GM12878 (cell line): ENCODE measurements around the gene KCNS1. TPM values are rescaled to one million over a fixed set of nuclear protein-coding genes. Genes with fewer than 3 reads are reported as not detected.

Experiments
- ATAC-seq: fragments of 200-7000 bp; cut with Tn5 transposase; 3 replicates; pipeline ENCODE4 v1.9.1; 2020; ENCODE audit warnings: mild to moderate bottlenecking, moderate library complexity
- BruUV-seq: library from RNA; stranded (reverse); fragments of 400-500 nt; replicated peaks from 2 replicates; lab custom pipeline; 2021; lab: Mats Ljungman, UMichigan
- CTCF ChIA-PET: fragments of 300-600 bp; sonication (Branson Sonifier 250); formaldehyde crosslinking; extraction: SDS; loops from one replicate; lab custom pipeline; 2021; ENCODE audit warnings: inconsistent platforms; lab: Yijun Ruan, JAX
- POLR2A ChIA-PET: fragments of 350-600 bp; formaldehyde crosslinking; extraction: SDS; loops from one replicate; lab custom pipeline; 2021; ENCODE audit warnings: inconsistent platforms; lab: Charles Lee
- RAD21 ChIA-PET: fragments of 300-600 bp; sonication (Branson Sonifier 250); formaldehyde crosslinking; loops from one replicate; lab custom pipeline; 2023; ENCODE audit warnings: antibody characterized with exemption; ENCODE audit not compliant: unreplicated experiment; lab: Charles Lee
- SMC1A ChIA-PET: fragments of 300-600 bp; sonication (Branson Sonifier 250); formaldehyde crosslinking; loops from one replicate; lab custom pipeline; 2023; ENCODE audit not compliant: unreplicated experiment, uncharacterized antibody; lab: Charles Lee
- DNase-seq: peaks from one replicate; pipeline ENCODE4 v3.0.0-alpha.2; 2011; ENCODE audit warnings: low read depth, low spot score
- FAIRE-seq: peaks from 3 replicates; lab custom pipeline; 2011; peaks lifted over from hg19 to GRCh38; lab: Jason Lieb, UNC
- H2AFZ ChIP-seq: 2 replicates; pipeline ENCODE4 v1.6.0; 2011; ENCODE audit warnings: low read depth, low read length, control low read depth; ENCODE audit not compliant: control insufficient read depth
- H3K27ac ChIP-seq: 2 replicates; pipeline ENCODE4 v1.5.1; 2011; ENCODE audit warnings: control low read depth; ENCODE audit not compliant: control insufficient read depth, insufficient read depth
- H3K27me3 ChIP-seq, 2 experiments: replicated peaks in 1 of 2; 2 replicates each; pipeline versions ENCODE4 v1.6.0 to v1.6.1; 2011; ENCODE audit warnings: low read length in 1 of 2; ENCODE audit not compliant: control insufficient read depth in 2 of 2, insufficient read depth in 2 of 2
- H3K36me3 ChIP-seq, 2 experiments: 2 replicates each; pipeline ENCODE4 v1.5.1; 2011; ENCODE audit warnings: low read length in 1 of 2; ENCODE audit not compliant: control insufficient read depth in 2 of 2, insufficient read depth in 2 of 2
- H3K4me1 ChIP-seq: 2 replicates; pipeline ENCODE4 v1.6.1; 2011; ENCODE audit warnings: mild to moderate bottlenecking, low read length, moderate library complexity, mixed read lengths; ENCODE audit not compliant: control insufficient read depth, insufficient read depth
- H3K4me2 ChIP-seq: 2 replicates; pipeline ENCODE4 v1.6.0; 2011; ENCODE audit warnings: control low read depth; ENCODE audit not compliant: control insufficient read depth, insufficient read depth
- H3K4me3 ChIP-seq: fragments of 200-600 bp; sonication (generic); 2 replicates; pipeline ENCODE4 v1.5.1; 2016
- H3K79me2 ChIP-seq: 2 replicates; pipeline ENCODE4 v1.6.0; 2011; ENCODE audit warnings: low read length; ENCODE audit not compliant: control insufficient read depth, insufficient read depth
- H3K9ac ChIP-seq: 2 replicates; pipeline ENCODE4 v1.8.0; 2011; ENCODE audit warnings: low read length, control low read depth, mixed read lengths; ENCODE audit not compliant: control insufficient read depth, insufficient read depth
- H3K9me3 ChIP-seq: replicated peaks from 3 replicates; pipeline ENCODE4 v1.5.1; 2011; ENCODE audit warnings: mild to moderate bottlenecking, low read length; ENCODE audit not compliant: control insufficient read depth, insufficient read depth
- H4K20me1 ChIP-seq: 2 replicates; pipeline ENCODE4 v1.6.0; 2011; ENCODE audit not compliant: control insufficient read depth, insufficient read depth
- ATF3 ChIP-seq: IDR thresholded peaks from 2 replicates; pipeline ENCODE4 v1.6.1; 2011; ENCODE audit warnings: low read depth, mild to moderate bottlenecking, low read length, moderate library complexity, borderline replicate concordance; ENCODE audit errors: extremely low read depth
- ATF7 ChIP-seq: fragments of 450-650 bp; IDR thresholded peaks from 2 replicates; pipeline ENCODE4 v1.6.1; 2016; ENCODE audit warnings: low read depth, mild to moderate bottlenecking
- ETV6 ChIP-seq, 2 experiments: fragments of 450-650 bp in 1 of 2; IDR thresholded peaks in 1 of 2; conservative IDR thresholded peaks in 1 of 2; 2 replicates each; pipeline ENCODE4 v1.6.1; 2014; ENCODE audit warnings: antibody characterized with exemption in 1 of 2, borderline replicate concordance in 1 of 2, low read depth in 1 of 2, mild to moderate bottlenecking in 1 of 2, moderate library complexity in 1 of 2
- HDAC2 ChIP-seq: fragments of 200-600 bp; sonication (generic); IDR thresholded peaks from 2 replicates; pipeline ENCODE4 v1.6.1; 2017
- JUNB ChIP-seq: IDR thresholded peaks from 2 replicates; pipeline ENCODE4 v1.6.1; 2016; ENCODE audit warnings: antibody characterized with exemption, mild to moderate bottlenecking
- JUND ChIP-seq: IDR thresholded peaks from 2 replicates; pipeline ENCODE4 v1.6.1; 2012; ENCODE audit warnings: low read depth, mild to moderate bottlenecking, low read length, improper control_type of control experiment, moderate library complexity
- KDM1A ChIP-seq: fragments of 200-600 bp; sonication (generic); IDR thresholded peaks from 2 replicates; pipeline ENCODE4 v1.6.1; 2016; ENCODE audit warnings: borderline replicate concordance
- LARP7 ChIP-seq: fragments of 450-650 bp; IDR thresholded peaks from 2 replicates; pipeline ENCODE4 v1.6.1; 2017; ENCODE audit warnings: mild to moderate bottlenecking
- NBN ChIP-seq: fragments of 450-650 bp; IDR thresholded peaks from 2 replicates; pipeline ENCODE4 v1.6.1; 2016
- NFYB ChIP-seq: IDR thresholded peaks from 2 replicates; pipeline ENCODE4 v1.6.1; 2011; ENCODE audit warnings: low read depth, mild to moderate bottlenecking, low read length, improper control_type of control experiment, moderate library complexity; ENCODE audit not compliant: insufficient read depth
- NR2F1 ChIP-seq: fragments of 450-650 bp; conservative IDR thresholded peaks from 2 replicates; pipeline ENCODE4 v1.6.1; 2017; ENCODE audit warnings: mild to moderate bottlenecking
- PML ChIP-seq: IDR thresholded peaks from 2 replicates; pipeline ENCODE4 v1.6.1; 2012; ENCODE audit warnings: low read length, inconsistent platforms
- PRDM15 ChIP-seq: fragments of 450-650 bp; formaldehyde crosslinking; IDR thresholded peaks from 2 replicates; pipeline ENCODE4 v1.4.0; 2020; ENCODE audit warnings: mild to moderate bottlenecking, moderate library complexity
- RUNX3 ChIP-seq: IDR thresholded peaks from 2 replicates; pipeline ENCODE4 v1.6.1; 2012; ENCODE audit warnings: low read length, inconsistent platforms
- SREBF1 ChIP-seq: IDR thresholded peaks from 2 replicates; pipeline ENCODE4 v1.6.1; 2012; ENCODE audit warnings: mild to moderate bottlenecking, low read length
- STAT3 ChIP-seq: IDR thresholded peaks from 2 replicates; pipeline ENCODE4 v1.6.1; 2011; ENCODE audit warnings: low read depth, low read length, improper control_type of control experiment
- TARDBP ChIP-seq: IDR thresholded peaks from 2 replicates; pipeline ENCODE4 v1.6.1; 2016; ENCODE audit warnings: borderline replicate concordance
- ZNF217 ChIP-seq: fragments of 450-650 bp; IDR thresholded peaks from 2 replicates; pipeline ENCODE4 v1.6.1; 2017; ENCODE audit warnings: antibody characterized with exemption, mild to moderate bottlenecking
- WGBS: methylation state at CpG from one replicate; pipeline ENCODE4 v1.1.6; 2016; ENCODE audit warnings: low lambda C conversion rate; ENCODE audit not compliant: insufficient replicate concordance, insufficient coverage; ENCODE audit errors: missing lambda C conversion rate; 5-methylcytosine and 5-hydroxymethylcytosine counted together
- in situ Hi-C: fragments of 300-500 bp; cut with MboI; formaldehyde crosslinking; loops from 9 replicates; pipeline ENCODE4 v1.14.3; 2018; ENCODE audit warnings: mixed read lengths
- intact Hi-C: fragments of 100-400 bp; cut with micrococcal nuclease; formaldehyde crosslinking; loops from one replicate; pipeline ENCODE4 v1.14.2; 2022; ENCODE audit not compliant: unreplicated experiment
- polyA plus RNA-seq, 11 experiments: library from polyadenylated mRNA; depleted of rRNA in 4 of 11; unstranded in 6 of 11; stranded (reverse) in 5 of 11; fragments of >200 nt; fragmentation: Nextera tagmentation in 4 of 11; fragmentation: Illumina TruSeq in 1 of 11; extraction: Ambion mirVana in 4 of 11; extraction: Trizol in 1 of 11; gene quantifications; 1 replicate in 1 of 11; 2 replicates in 10 of 11; pipeline versions ENCODE4 v1.2.1 to v1.2.3, GENCODE V29; 2011 to 2016; ENCODE audit warnings: inconsistent platforms in 2 of 11, missing spikeins in 2 of 11, low read depth in 1 of 11
- total RNA-seq, 4 experiments: library from RNA; depleted of rRNA in 3 of 4; stranded (reverse); fragments of >200 nt in 3 of 4; fragmentation: Illumina TruSeq in 1 of 4; extraction: Trizol in 1 of 4; gene quantifications; 2 replicates each; pipeline versions ENCODE4 v1.2.1 to v1.2.3, GENCODE V29; 2013 to 2021

Gene KCNS1
- total and polyA plus RNA-seq, 10 of the 15 experiments (the other 5 are each of a cell fraction or from before 2014, with no cell fraction given): not detected

- TF ChIP-seq JUND: no peak
- TF ChIP-seq ATF7: peak; percentile 32; the same call in 1 of the 2 replicates
- no peak for TF ChIP-seq JUNB
- TF ChIP-seq STAT3: 0 out of 2 replicates have a peak, but pooled peaks have one; percentile 38
- no peak for TF ChIP-seq KDM1A
Observed at GRCh38 chr20:45052698-45053429, 48.1 kb downstream of the KCNS1 start (continued).

DNA sequence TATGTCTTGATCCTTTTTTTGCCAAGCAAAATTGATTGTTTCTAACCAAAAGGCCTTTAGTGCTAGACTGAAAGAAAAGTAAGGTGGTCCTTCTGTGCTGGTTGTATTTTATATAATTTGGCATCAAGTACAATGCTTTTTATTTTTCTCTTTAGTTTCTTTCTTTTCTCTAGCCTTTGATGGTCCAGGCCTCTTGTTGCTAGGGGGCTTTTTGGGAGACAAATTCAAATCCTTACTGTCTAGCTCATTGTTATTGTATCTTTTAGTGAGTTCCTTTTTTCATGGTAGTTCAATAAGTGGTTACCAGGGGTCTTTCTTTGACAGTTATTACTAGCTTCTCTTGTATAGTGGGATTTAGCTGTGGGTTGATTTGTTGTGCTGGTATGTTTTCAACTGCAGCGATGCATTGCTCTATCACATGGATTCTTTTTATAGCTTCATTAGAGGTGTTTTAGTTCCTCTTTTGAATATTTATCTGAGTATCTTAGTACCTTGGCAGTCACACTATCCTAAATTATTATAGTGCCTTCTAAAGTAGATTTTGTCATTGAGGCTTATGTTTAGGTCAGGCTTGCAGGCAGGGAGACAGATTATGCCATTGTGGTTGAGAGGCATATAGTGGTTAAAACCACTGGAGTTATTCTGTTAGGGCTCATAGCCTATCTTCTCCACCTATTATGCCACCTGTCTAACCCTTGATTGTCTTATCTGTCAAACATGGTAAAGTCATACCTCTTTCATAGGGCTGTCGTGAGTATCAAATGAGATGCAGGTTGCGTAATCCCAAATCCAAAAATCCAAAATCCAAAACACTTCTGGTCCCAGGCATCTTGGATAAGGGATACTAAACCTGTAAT, 49.5 kb downstream of the KCNS1 start:
- in situ Hi-C loops: no loop called here
- no peaks in the 10 kb centered on the region for H3K27me3 ChIP-seq
- FAIRE-seq (peak; percentile 38), ATAC-seq (peak; percentile 74), DNase-seq (peak; percentile 56)
- no peaks in the 10 kb centered on the region for H4K20me1 ChIP-seq
- H3K9ac ChIP-seq: no peak overlapping the region
- H3K4me2 ChIP-seq: peak overlapping the region; percentile 36
- H2AFZ ChIP-seq: no peak overlapping the region
- no peaks in the 10 kb centered on the region for H3K9me3 ChIP-seq
- H3K36me3 ChIP-seq: peaks cover 2 to 11% of the 10 kb centered on the region in 2 experiments
- intact Hi-C loops: loop anchor here (5.0 kb wide), 1 partner anchor 241 kb away; no protein-coding TSS in a partner anchor
- peaks cover 32% of the 10 kb centered on the region for H3K79me2 ChIP-seq
- SMC1A ChIA-PET: interaction anchor here (0.8 to 6.9 kb wide), 18 partner anchors 8 to 719 kb away, joined by 3 to 82 read pairs (median 6); no protein-coding TSS in a partner anchor
- peaks cover 48% of the 10 kb centered on the region for H3K4me1 ChIP-seq
- CTCF ChIA-PET: interaction anchor here (0.6 to 8.5 kb wide), 16 partner anchors 8 to 242 kb away, joined by 3 to 91 read pairs (median 8); no protein-coding TSS in a partner anchor
- RAD21 ChIA-PET: interaction anchor here (0.9 to 4.3 kb wide), 9 partner anchors 8 to 239 kb away, joined by 3 to 47 read pairs (median 9); partner anchors contain the start of genes STK4 and TOMM34
- POLR2A ChIA-PET: interaction anchor here (0.5 to 1.5 kb wide), 6 partner anchors 9 to 59 kb away, joined by 3 to 6 read pairs (median 4); no protein-coding TSS in a partner anchor
- 56% methylated on average over 3 of the region's 3 CpGs for WGBS
- peak overlapping the region; percentile 14 for H3K4me3 ChIP-seq
- BruUV-seq: no TSS peak
- peak overlapping the region; percentile 29; the same call in 1 of the 2 replicates for H3K27ac ChIP-seq
- no peak for TF ChIP-seq HDAC2
- no peak for TF ChIP-seq LARP7
- TF ChIP-seq TARDBP: no peak
- TF ChIP-seq JUNB: 0 out of 2 replicates have a peak, but pooled peaks have one; percentile 8
- no peak for TF ChIP-seq PML
- no peak for TF ChIP-seq ZNF217
- TF ChIP-seq NR2F1: no peak; the same call in 1 of the 2 replicates
- no peak for TF ChIP-seq ATF3
- TF ChIP-seq RUNX3: peak; percentile 80
- no peak for TF ChIP-seq NFYB
- no peak for TF ChIP-seq ETV6 (conservative IDR thresholded peaks at IDR 0.05 in 1 of 2, IDR thresholded peaks at IDR 0.05 in 1 of 2; ENCODE audit: borderline replicate concordance in 1 of 2, low read depth in 1 of 2)
- peak; percentile 71 for TF ChIP-seq NBN
- no peak for TF ChIP-seq SREBF1
- no peak for TF ChIP-seq PRDM15 (CRISPR knock-in tag)
